Stimulated activated CD4-positive, alpha-beta T cell treated with anti-CD3 and anti-CD28 coated beads, Interleukin-4, amount 100 ng/mL, for 48 hours (primary cell): ENCODE results near the gene ADH1C.

ENCODE experiments used
- DNase-seq, 2 donors: peaks; one replicate each; pipeline ENCODE4 v3.0.0-alpha.2; 2020; ENCODE audit warnings: low read depth in 2 of 2

The ADH1C gene

GRCh38 chr4:99301376-99302164, 51.0 kb downstream of the ADH1C start:
- DNase-seq, result no peak

- no peak for DNase-seq
These were observed 51.6 kb downstream of the ADH1C start for GRCh38 chr4:99300934-99301333.

- no peak for DNase-seq
These were observed 59.2 kb downstream of the ADH1C start for GRCh38 chr4:99293357-99293756.

GRCh38 chr4:99290848-99291786, 61.4 kb downstream of the ADH1C start, which contains the start of gene ADH1A:
ADH1A (minus strand) TSS chr4:99290985; CDS start chr4:99290914, 71 bp downstream.
- no peak for DNase-seq
